Parathyroid adenoma (tissue), 2 donors: ENCODE data around the gene HDAC4.

Experiments
- H2AFZ ChIP-seq: fragments of 300-600 bp; sonication (generic); one replicate; pipeline ENCODE4 v1.7.0; 2017; ENCODE audit warnings: antibody characterized with exemption, mild to moderate bottlenecking
- H3K27ac ChIP-seq: fragments of 300-600 bp; sonication (generic); one replicate; pipeline ENCODE4 v1.7.0; 2017
- H3K27me3 ChIP-seq: fragments of 300-600 bp; sonication (generic); one replicate; pipeline ENCODE4 v1.7.0; 2017; ENCODE audit warnings: low read length; ENCODE audit not compliant: control insufficient read depth, insufficient read depth
- H3K36me3 ChIP-seq: fragments of 300-600 bp; sonication (generic); one replicate; pipeline ENCODE4 v1.7.0; 2017; ENCODE audit warnings: low read length; ENCODE audit not compliant: control insufficient read depth, insufficient read depth
- H3K4me1 ChIP-seq: fragments of 300-600 bp; sonication (generic); one replicate; pipeline ENCODE4 v1.7.0; 2017; ENCODE audit warnings: control low read depth
- H3K4me2 ChIP-seq: fragments of 300-600 bp; sonication (generic); one replicate; pipeline ENCODE4 v1.7.0; 2017; ENCODE audit warnings: low read length
- H3K4me3 ChIP-seq: fragments of 300-600 bp; sonication (generic); one replicate; pipeline ENCODE4 v1.7.0; 2017; ENCODE audit warnings: low read depth, low read length
- H3K79me2 ChIP-seq: fragments of 300-600 bp; sonication (generic); one replicate; pipeline ENCODE4 v1.7.0; 2017; ENCODE audit warnings: control low read depth
- H3K9ac ChIP-seq: fragments of 300-600 bp; sonication (generic); one replicate; pipeline ENCODE4 v1.7.0; 2017; ENCODE audit warnings: mild to moderate bottlenecking
- H3K9me3 ChIP-seq: fragments of 300-600 bp; sonication (generic); one replicate; pipeline ENCODE4 v1.7.0; 2017; ENCODE audit warnings: low read length; ENCODE audit not compliant: control insufficient read depth
- TF ChIP-seq, protein P1 (sequence below): fragments of 300-600 bp; sonication (generic); IDR thresholded peaks from one replicate; pipeline ENCODE4 v1.7.0; 2017; ENCODE audit warnings: antibody characterized with exemption, mild to moderate bottlenecking
- donor health status: primary hyperparathyroidism.

Gene HDAC4

DNA sequence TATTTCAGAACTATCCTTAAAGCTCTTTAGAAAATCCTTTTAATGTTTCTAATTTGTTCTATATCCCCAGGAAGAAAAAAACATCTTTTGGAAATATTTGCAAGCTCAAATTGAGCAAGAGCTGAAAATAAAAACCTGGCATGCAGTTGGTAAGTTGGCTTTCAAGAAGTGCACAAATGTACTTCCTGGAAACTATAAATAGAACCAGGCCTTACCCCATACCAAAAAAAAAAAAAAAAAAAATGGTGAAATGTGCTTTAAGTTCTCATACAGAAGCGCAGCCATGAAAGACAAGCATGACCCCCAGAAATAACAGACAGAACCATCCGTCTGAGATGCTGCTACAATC is 178.5 kb downstream of the HDAC4 start:
- no peak overlapping the region for H3K27ac ChIP-seq
- H2AFZ ChIP-seq, result no peak overlapping the region
- TF ChIP-seq, protein P1, sequence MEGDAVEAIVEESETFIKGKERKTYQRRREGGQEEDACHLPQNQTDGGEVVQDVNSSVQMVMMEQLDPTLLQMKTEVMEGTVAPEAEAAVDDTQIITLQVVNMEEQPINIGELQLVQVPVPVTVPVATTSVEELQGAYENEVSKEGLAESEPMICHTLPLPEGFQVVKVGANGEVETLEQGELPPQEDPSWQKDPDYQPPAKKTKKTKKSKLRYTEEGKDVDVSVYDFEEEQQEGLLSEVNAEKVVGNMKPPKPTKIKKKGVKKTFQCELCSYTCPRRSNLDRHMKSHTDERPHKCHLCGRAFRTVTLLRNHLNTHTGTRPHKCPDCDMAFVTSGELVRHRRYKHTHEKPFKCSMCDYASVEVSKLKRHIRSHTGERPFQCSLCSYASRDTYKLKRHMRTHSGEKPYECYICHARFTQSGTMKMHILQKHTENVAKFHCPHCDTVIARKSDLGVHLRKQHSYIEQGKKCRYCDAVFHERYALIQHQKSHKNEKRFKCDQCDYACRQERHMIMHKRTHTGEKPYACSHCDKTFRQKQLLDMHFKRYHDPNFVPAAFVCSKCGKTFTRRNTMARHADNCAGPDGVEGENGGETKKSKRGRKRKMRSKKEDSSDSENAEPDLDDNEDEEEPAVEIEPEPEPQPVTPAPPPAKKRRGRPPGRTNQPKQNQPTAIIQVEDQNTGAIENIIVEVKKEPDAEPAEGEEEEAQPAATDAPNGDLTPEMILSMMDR, result no peak
- H3K27me3 ChIP-seq, result no peaks in the 10 kb centered on the region
- no peaks in the 10 kb centered on the region for H3K9me3 ChIP-seq
- no peak overlapping the region for H3K4me2 ChIP-seq
- H3K4me3 ChIP-seq, result no peak overlapping the region
- peaks cover 1% of the 10 kb centered on the region for H3K4me1 ChIP-seq
- no peak overlapping the region for H3K9ac ChIP-seq
- H3K79me2 ChIP-seq, result peaks cover 23% of the 10 kb centered on the region
- H3K36me3 ChIP-seq, result no peaks in the 10 kb centered on the region

DNA sequence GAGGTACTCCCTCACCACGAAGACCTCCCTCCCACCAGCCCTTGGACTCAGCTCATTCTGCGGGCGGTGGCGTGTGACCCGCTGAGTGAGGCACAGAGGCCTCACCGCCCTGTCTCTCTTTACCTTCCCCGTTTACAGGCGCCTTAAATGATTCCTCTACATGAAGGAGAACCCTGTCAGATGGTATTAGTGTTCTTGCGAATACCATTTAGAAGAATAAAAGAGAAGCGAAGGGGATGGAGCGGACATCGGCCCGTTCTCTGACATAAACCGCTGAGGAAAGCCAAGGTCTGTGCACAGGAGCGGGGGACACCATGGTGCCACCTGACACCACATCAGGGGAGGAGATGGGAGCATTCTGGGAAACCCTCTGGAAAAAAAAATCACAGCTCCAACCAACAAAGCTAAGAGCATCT is 179.8 kb downstream of the HDAC4 start:
- no peak overlapping the region for H3K4me3 ChIP-seq
- no peaks in the 10 kb centered on the region for H3K4me1 ChIP-seq
- no peak overlapping the region for H3K9ac ChIP-seq
- no peaks in the 10 kb centered on the region for H3K36me3 ChIP-seq
- no peaks in the 10 kb centered on the region for H3K9me3 ChIP-seq
- no peak overlapping the region for H2AFZ ChIP-seq
- H3K27ac ChIP-seq, result no peak overlapping the region
- no peak overlapping the region for H3K4me2 ChIP-seq
- H3K27me3 ChIP-seq, result no peaks in the 10 kb centered on the region
- TF ChIP-seq, protein P1, result no peak
- H3K79me2 ChIP-seq, result peaks cover 26% of the 10 kb centered on the region

DNA sequence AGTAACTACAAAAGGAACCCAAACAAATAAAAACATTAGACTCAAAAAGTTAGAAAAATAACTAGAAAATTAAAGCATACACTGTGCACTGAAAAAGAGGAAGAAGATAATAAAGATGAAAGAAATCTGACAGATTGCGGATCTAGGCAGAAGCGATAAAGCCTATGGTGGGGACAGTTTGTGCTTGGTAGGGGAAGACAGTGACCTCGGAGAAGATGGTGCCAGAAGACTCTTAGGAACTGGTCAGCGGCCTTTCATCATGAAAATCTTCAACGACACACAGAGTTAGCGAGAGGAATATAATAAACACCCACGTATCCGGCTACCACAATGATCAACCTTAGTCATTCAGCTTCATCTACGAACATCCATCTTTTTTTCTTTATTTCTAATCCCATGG is 180.5 kb downstream of the HDAC4 start:
- Histone ChIP-seq H3K4me1 (no peaks in the 10 kb centered on the region), H3K4me3 (no peak overlapping the region), H3K4me2 (no peak overlapping the region), H3K9me3 (no peaks in the 10 kb centered on the region), H3K27me3 (no peaks in the 10 kb centered on the region), H2AFZ (no peak overlapping the region), H3K79me2 (peaks cover 26% of the 10 kb centered on the region), H3K27ac (no peak overlapping the region), H3K36me3 (no peaks in the 10 kb centered on the region), H3K9ac (no peak overlapping the region)
- TF ChIP-seq, protein P1, result no peak

DNA sequence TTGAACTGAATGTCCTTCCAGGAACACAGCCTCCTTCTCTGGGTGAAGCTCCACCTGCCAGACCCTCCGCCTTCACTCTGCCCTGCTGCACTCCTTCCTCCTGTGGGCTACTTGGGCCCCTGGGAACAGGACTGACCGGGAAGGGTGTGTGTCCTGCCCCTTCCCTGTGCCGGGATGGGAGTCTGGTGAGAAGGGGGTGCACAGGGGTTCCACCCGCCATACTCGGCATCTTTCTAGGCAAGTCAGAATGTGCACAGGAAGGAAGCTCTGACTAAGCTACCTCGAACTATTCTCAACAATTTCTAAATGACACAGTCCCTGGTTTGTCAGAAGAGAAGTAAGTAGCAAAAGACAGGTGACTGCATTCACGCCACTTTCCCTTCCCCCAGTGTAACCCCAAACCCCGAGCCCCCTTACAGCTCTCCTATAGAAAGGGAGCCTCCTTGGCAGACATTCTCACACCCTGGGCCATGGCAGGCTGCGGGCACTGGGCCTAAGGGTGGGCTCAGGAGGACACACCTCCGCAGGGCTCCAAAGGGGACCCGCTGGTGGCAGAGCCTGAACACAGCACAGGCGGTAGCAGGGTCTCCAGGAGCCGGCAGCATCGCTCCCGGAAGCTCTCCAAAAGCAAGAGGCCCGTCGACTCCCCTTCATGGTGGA is 184.1 kb downstream of the HDAC4 start:
- no peak overlapping the region for H3K4me2 ChIP-seq
- no peak overlapping the region for H3K27ac ChIP-seq
- H2AFZ ChIP-seq, result no peak overlapping the region
- H3K4me3 ChIP-seq, result no peak overlapping the region
- TF ChIP-seq, protein P1, result no peak
- no peaks in the 10 kb centered on the region for H3K4me1 ChIP-seq
- H3K79me2 ChIP-seq, result peaks cover 32% of the 10 kb centered on the region
- H3K9ac ChIP-seq, result no peak overlapping the region
- H3K9me3 ChIP-seq, result no peaks in the 10 kb centered on the region
- H3K27me3 ChIP-seq, result no peaks in the 10 kb centered on the region
- no peaks in the 10 kb centered on the region for H3K36me3 ChIP-seq

DNA sequence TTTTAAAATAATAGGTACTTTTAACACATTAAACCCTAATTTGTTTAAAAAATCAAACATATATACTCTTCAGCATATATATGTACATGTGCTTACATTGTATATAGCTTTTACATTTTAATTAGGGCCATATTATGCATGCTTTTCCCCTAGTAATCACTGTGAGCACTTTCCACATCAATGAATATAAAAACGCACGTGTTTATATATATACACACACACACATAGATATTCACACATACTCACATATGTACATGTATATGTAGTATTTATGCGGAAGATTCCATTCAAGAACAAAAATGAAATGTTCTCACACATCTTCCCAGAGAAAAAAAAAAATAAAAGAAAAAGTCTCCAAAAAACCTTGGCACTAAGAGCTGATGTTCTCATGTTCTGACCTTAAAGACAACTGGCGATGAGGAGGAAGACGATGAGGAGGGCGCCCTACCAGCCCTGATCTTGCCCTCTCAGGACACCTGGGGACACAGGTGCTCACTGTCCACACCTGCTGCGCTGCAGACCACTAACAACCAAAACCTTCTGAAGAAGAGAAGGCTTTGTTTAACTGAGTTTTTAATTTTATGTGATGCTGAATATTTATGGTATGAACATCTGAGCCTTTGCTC is 184.7 kb downstream of the HDAC4 start:
- no peak overlapping the region for H3K4me2 ChIP-seq
- TF ChIP-seq, protein P1, result no peak
- H3K4me3 ChIP-seq, result no peak overlapping the region
- H3K4me1 ChIP-seq, result no peaks in the 10 kb centered on the region
- no peaks in the 10 kb centered on the region for H3K36me3 ChIP-seq
- no peak overlapping the region for H3K9ac ChIP-seq
- H2AFZ ChIP-seq, result no peak overlapping the region
- H3K79me2 ChIP-seq, result peaks cover 29% of the 10 kb centered on the region
- H3K27me3 ChIP-seq, result no peaks in the 10 kb centered on the region
- no peaks in the 10 kb centered on the region for H3K9me3 ChIP-seq
- no peak overlapping the region for H3K27ac ChIP-seq
